ENCODE results near the gene ANKRD7. TPM values are rescaled to one million over a fixed set of nuclear protein-coding genes. Genes with fewer than 3 reads are reported as not detected.
A peak's percentile ranks its signal among the peaks of the same experiment; 100 is the strongest.

ANKRD7 gene
- total RNA-seq = 1 to 10 TPM in 1 of 4 donors, not detected in 3; 1.4 TPM

DNA sequence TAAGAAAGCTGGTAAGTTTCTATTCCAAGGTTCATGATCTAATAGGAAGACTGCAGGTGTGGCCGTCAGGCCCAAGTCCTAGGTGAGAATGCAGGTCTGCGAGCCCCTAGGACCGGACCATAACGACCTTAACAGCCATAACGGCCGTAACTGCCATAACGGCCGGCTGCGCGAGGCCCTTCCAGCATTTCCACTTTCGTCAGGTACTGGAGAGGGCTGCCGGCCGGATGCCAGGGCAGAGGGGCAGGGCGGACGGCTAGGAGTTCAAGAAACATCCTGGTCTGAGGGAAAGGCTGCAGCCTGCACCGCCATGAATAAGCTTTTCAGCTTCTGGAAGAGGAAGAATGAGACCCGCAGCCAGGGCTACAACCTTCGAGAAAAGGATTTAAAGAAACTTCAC is at the start of gene ANKRD7:
Gene ANKRD7 (plus strand): TSS at position 184 of the 400 bp plus-strand sequence. CDS start 127 bp downstream, at position 311.
- no peak for DNase-seq (ENCODE audit: low spot score)
- ATAC-seq (ENCODE audit: low FRiP score) = no peak
- no peak for TF ChIP-seq CTCF (IDR thresholded peaks at IDR 0.05)

- DNase-seq (ENCODE audit: low spot score) = no peak
- TF ChIP-seq CTCF (IDR thresholded peaks at IDR 0.05) = no peak
- ATAC-seq (ENCODE audit: low FRiP score) = no peak
Observed at GRCh38 chr7:118175740-118176139, 48.8 kb upstream of the ANKRD7 start.

DNA sequence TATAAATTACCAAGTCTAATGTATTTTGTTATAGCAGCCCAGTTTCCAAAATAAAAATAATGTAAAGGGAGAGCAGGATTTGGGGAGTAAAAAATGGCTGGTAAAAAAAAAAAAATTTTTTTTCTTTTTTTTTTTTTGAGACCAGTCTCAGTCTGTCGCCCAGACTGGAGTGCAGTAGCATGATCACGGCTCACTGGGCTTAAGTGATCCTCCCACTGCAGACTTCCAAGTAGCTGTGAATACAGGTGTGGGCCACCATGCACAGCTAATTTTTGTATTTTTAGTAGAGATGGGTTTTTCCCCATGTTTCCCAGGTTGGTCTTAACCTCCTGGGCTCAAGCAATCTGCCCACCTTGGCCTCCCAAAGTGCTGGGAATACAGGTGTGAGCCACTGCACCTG is 45.3 kb upstream of the ANKRD7 start:
- no peak for DNase-seq (ENCODE audit: low spot score)
- no peak for ATAC-seq (ENCODE audit: low FRiP score)
- no peak for TF ChIP-seq CTCF (IDR thresholded peaks at IDR 0.05)

DNA sequence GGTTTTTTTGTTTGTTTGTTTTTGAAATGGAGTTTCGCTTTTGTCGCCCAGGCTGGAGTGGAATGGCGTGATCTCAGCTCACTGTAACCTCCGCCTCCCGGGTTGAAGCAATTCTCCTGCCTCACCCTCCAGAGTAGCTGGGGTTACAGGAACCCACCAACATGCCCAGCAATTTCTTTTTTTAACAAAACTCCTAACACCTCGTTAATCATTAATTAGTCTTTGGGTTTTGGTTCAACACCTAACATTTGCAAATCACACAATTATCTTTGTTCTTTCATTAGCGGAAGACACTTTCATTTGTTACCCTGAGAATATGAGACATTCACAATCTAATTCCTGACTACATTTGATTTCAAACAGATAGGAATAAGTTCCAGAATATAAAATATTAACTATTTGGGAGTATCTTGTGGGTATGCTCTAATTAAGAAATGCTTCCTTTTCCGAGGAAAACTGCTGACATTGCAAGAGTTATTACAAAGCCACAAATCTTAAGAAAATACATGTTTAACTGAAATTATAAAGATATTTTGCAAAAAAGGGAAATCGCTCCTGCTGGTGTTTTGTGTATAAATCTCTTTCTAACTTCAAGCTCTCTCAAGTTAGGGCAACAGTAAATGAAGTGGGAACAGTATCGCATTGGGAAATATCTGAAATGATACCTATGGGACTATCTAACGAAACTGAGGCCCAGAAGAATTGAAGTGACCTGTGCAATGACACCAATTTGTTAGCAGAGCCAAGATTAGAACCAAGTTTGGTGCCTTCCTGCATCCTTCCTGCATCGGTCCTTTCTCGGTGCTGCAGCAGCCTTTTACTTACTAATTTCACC is 41.7 kb upstream of the ANKRD7 start:
- ATAC-seq (ENCODE audit: low FRiP score) (no peak), DNase-seq (ENCODE audit: low spot score) (no peak)
- TF ChIP-seq CTCF (IDR thresholded peaks at IDR 0.05) = no peak

- DNase-seq (ENCODE audit: low spot score) = no peak
- TF ChIP-seq CTCF (IDR thresholded peaks at IDR 0.05) = no peak
- peak; percentile 7 for ATAC-seq (ENCODE audit: low FRiP score)
Observed at GRCh38 chr7:118183428-118183785, 41.1 kb upstream of the ANKRD7 start.

DNA sequence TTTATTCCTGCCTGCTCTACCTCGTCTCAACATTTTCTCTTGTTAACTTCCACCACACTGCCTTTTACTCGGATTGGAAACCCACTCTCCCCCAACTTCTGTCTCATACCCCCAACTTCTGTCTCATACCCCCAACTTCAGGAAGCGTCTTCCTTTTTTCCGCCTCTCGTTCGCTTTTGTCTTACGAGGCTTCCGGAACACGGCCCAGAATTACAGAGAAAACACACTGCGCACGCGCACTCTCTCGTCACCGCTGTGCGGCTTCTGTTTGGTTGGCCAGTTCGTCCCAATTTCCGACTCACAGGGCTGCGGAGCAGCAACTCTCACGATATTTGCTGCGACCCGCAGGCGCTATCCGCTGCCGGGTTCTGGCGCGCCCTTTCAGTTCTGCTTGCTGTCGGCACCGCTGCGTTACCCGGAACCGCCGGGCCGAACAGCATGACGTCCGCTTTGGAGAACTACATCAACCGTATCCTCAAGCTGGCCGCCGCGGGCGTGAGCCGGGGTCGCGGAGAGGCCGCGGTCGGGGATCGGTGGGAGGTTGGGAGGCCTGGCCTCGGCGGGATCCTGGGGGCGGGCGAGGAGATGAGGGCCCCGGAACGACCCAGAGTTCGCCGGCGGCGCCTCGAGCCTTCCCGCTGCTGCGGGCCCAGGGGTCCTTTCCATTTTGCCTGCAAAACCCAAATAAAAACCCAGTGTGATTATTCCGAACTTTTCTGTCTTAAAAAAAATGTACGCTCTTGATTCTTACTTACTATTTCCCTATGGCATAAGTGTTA is 40.5 kb upstream of the ANKRD7 start, which contains the start of gene LSM8:
Gene LSM8 (plus strand): TSS at position 379 of the 779 bp plus-strand sequence. CDS start 60 bp downstream, at position 439.
- no peak for TF ChIP-seq CTCF (IDR thresholded peaks at IDR 0.05)
- peak; percentile 98 for ATAC-seq (ENCODE audit: low FRiP score)
- DNase-seq (ENCODE audit: low spot score) = peak; percentile 85

All from omental fat pad (tissue), 4 donors.